ENCODE data around the gene KIAA0753.

DNA sequence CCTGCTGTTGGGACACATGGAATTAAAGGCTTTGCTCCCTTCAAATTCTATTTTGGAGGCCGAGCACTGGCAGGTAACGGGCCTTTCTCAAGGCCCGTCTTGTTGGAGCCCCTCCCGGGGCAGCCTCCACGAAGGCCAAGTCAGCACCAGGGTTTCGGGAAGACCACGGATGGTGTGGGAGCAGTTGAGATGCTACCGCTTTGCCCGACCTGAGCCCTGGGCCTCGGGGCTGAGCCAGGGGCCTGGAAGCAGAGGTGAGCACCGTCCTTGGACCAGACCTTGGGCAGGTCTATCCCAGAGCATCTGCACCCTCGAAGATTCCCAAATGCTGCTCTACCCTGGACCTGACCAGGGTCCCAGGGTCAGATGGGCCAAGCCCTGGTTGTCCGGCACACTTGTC, 34.1 kb upstream of the KIAA0753 start:
- TF ChIP-seq, protein P1, sequence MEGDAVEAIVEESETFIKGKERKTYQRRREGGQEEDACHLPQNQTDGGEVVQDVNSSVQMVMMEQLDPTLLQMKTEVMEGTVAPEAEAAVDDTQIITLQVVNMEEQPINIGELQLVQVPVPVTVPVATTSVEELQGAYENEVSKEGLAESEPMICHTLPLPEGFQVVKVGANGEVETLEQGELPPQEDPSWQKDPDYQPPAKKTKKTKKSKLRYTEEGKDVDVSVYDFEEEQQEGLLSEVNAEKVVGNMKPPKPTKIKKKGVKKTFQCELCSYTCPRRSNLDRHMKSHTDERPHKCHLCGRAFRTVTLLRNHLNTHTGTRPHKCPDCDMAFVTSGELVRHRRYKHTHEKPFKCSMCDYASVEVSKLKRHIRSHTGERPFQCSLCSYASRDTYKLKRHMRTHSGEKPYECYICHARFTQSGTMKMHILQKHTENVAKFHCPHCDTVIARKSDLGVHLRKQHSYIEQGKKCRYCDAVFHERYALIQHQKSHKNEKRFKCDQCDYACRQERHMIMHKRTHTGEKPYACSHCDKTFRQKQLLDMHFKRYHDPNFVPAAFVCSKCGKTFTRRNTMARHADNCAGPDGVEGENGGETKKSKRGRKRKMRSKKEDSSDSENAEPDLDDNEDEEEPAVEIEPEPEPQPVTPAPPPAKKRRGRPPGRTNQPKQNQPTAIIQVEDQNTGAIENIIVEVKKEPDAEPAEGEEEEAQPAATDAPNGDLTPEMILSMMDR (IDR thresholded peaks at IDR 0.05; ENCODE audit: insufficient read depth, low read length, poor library complexity, severe bottlenecking) = no peak
- TF ChIP-seq EZH2phosphoT487 (conservative IDR thresholded peaks at IDR 0.05; ENCODE audit: low read length) = no peak
